ENCODE results near the gene IL21R. TPM values are rescaled to one million over a fixed set of nuclear protein-coding genes. Genes with fewer than 3 reads are reported as not detected.
"Not testable (repeated sequence)": the region's sequence is repeated elsewhere in the genome, so short reads cannot be mapped to it uniquely, and the experiment has no call there.

The IL21R gene
- total RNA-seq, 4 donors from 2014 or later = 0.20 to 1.1 (median 0.27) TPM; not detected in 1

- WGBS, 2 donors (ENCODE audit: low coverage in 1 of 2) = 58 to 63% methylated on average over 4 to 12 of the region's 12 CpGs
- TF ChIP-seq EP300 (IDR thresholded peaks at IDR 0.05; ENCODE audit: low read depth) (no peak), POLR2AphosphoS5 (IDR thresholded peaks at IDR 0.05) (no peak)
- Histone ChIP-seq H3K4me1 (no peaks in the 10 kb centered on the region), H3K36me3 (peaks cover 0 to 2% (median 0%) of the 10 kb centered on the region in 4 donors), H3K4me3 (no peak overlapping the region), H3K9me3 (no peaks in the 10 kb centered on the region), H3K27me3 (peaks cover 3% of the 10 kb centered on the region), H3K27ac (no peak overlapping the region)
- in situ Hi-C loops (cut with MboI; ENCODE audit: low pct_ligation_motif_present in 1 of 4, low pct_unique_long_range_greater_than_20kb in 1 of 4, low sequenced_read_pairs in 3 of 4) = loop anchor here in 3 of 4 donors (10.0 kb wide), 2 partner anchors 281 to 291 kb away; no protein-coding TSS in a partner anchor
- intact Hi-C loops (cut with DNase I; ENCODE audit: low total_unique reads) = loop anchor here (5.0 kb wide), 1 partner anchor 278 kb away; no protein-coding TSS in a partner anchor
- DNase-seq = no peak
These were observed 53.7 kb downstream of the IL21R start for GRCh38 chr16:27455700-27456099.

- in situ Hi-C loops (cut with MboI; ENCODE audit: low pct_ligation_motif_present in 1 of 4, low pct_unique_long_range_greater_than_20kb in 1 of 4, low sequenced_read_pairs in 3 of 4) = loop anchor here in 3 of 4 donors (10.0 kb wide), 2 partner anchors 283 to 293 kb away; no protein-coding TSS in a partner anchor
- peaks cover 0 to 12% (median 6%) of the 10 kb centered on the region in 4 donors for H3K36me3 ChIP-seq
- not testable (repeated sequence) for H3K27ac ChIP-seq, H3K27me3 ChIP-seq, H3K4me3 ChIP-seq, DNase-seq, H3K4me1 ChIP-seq, H3K9me3 ChIP-seq
- 92 to 100% methylated on average over 3 to 17 of the region's 17 CpGs for WGBS, 2 donors (ENCODE audit: low coverage in 1 of 2)
- intact Hi-C loops (cut with DNase I; ENCODE audit: low total_unique reads) = loop anchor here (5.0 kb wide), 1 partner anchor 280 kb away; no protein-coding TSS in a partner anchor
These were observed 55.6 kb downstream of the IL21R start for GRCh38 chr16:27457605-27457900.

GRCh38 chr16:27458258-27458657 is 56.3 kb downstream of the IL21R start:
- TF ChIP-seq POLR2AphosphoS5 (IDR thresholded peaks at IDR 0.05) (no peak), EP300 (IDR thresholded peaks at IDR 0.05; ENCODE audit: low read depth) (no peak), POLR2A (IDR thresholded peaks at IDR 0.05) (no peak)
- TF ChIP-seq, protein P1, sequence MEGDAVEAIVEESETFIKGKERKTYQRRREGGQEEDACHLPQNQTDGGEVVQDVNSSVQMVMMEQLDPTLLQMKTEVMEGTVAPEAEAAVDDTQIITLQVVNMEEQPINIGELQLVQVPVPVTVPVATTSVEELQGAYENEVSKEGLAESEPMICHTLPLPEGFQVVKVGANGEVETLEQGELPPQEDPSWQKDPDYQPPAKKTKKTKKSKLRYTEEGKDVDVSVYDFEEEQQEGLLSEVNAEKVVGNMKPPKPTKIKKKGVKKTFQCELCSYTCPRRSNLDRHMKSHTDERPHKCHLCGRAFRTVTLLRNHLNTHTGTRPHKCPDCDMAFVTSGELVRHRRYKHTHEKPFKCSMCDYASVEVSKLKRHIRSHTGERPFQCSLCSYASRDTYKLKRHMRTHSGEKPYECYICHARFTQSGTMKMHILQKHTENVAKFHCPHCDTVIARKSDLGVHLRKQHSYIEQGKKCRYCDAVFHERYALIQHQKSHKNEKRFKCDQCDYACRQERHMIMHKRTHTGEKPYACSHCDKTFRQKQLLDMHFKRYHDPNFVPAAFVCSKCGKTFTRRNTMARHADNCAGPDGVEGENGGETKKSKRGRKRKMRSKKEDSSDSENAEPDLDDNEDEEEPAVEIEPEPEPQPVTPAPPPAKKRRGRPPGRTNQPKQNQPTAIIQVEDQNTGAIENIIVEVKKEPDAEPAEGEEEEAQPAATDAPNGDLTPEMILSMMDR (IDR thresholded peaks at IDR 0.05) = no peak
- no peak for DNase-seq
- no peaks in the 10 kb centered on the region for H3K27me3 ChIP-seq
- in situ Hi-C loops (cut with MboI; ENCODE audit: low pct_ligation_motif_present in 1 of 4, low pct_unique_long_range_greater_than_20kb in 1 of 4, low sequenced_read_pairs in 3 of 4) (loop anchor here in 3 of 4 donors (10.0 kb wide), 2 partner anchors 283 to 293 kb away; no protein-coding TSS in a partner anchor), intact Hi-C loops (cut with DNase I; ENCODE audit: low total_unique reads) (loop anchor here (5.0 kb wide), 1 partner anchor 281 kb away; no protein-coding TSS in a partner anchor)
- H3K27ac ChIP-seq = no peak overlapping the region
- no peak overlapping the region for H3K4me3 ChIP-seq
- no peaks in the 10 kb centered on the region for H3K9me3 ChIP-seq
- H3K4me1 ChIP-seq = no peaks in the 10 kb centered on the region
- 58 to 64% methylated on average over 5 of the region's 5 CpGs for WGBS, 2 donors (ENCODE audit: low coverage in 1 of 2)
- peaks cover 0 to 19% (median 9%) of the 10 kb centered on the region in 4 donors for H3K36me3 ChIP-seq

DNA sequence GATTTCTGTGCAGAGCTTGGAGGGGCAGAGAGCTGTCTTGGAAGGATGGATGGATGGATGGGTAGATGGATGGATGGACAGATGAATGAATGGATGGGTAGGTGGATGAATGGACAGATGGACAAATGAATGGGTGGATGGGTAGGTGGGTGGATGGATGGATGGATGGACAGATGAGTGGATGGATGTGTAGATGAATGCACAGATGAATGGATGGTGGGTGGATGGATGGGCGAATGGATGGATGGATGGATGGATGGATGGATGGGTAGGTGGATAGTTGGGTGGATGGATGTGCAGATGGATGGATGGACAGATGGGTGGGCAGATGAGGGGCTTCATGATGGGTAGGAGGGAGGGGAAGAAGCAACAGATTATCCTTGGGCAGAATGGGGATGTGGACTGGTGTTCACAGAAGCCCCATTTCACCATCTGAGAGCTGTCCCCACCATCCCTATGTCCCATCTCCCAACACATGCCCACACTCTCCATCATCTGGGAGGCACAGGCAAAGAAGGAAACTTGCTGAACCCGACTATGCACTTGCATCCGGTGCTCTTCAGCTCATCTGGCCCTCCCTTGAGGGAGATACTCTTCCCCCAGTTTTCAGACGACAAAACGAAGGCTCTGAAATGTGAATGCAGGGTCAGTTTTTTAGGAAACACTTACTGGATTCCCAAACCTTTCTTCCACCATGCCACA is 57.2 kb downstream of the IL21R start:
- H3K9me3 ChIP-seq = no peaks in the 10 kb centered on the region
- TF ChIP-seq, protein P1 (IDR thresholded peaks at IDR 0.05) = no peak
- TF ChIP-seq POLR2AphosphoS5 (IDR thresholded peaks at IDR 0.05) (no peak), EP300 (IDR thresholded peaks at IDR 0.05; ENCODE audit: low read depth) (no peak), POLR2A (IDR thresholded peaks at IDR 0.05) (no peak)
- H3K27ac ChIP-seq = no peak overlapping the region
- H3K4me1 ChIP-seq = no peaks in the 10 kb centered on the region
- WGBS, 2 donors (ENCODE audit: low coverage in 1 of 2) = 86 to 92% methylated on average over 2 to 5 of the region's 5 CpGs
- in situ Hi-C loops (cut with MboI; ENCODE audit: low pct_ligation_motif_present in 1 of 4, low pct_unique_long_range_greater_than_20kb in 1 of 4, low sequenced_read_pairs in 3 of 4) = loop anchor here in 3 of 4 donors (10.0 kb wide), 2 partner anchors 284 to 294 kb away; no protein-coding TSS in a partner anchor
- DNase-seq = no peak
- intact Hi-C loops (cut with DNase I; ENCODE audit: low total_unique reads) = loop anchor here (5.0 kb wide), 1 partner anchor 282 kb away; no protein-coding TSS in a partner anchor
- no peaks in the 10 kb centered on the region for H3K27me3 ChIP-seq
- H3K4me3 ChIP-seq = no peak overlapping the region
- H3K36me3 ChIP-seq = peaks cover 0 to 27% (median 13%) of the 10 kb centered on the region in 4 donors

DNA sequence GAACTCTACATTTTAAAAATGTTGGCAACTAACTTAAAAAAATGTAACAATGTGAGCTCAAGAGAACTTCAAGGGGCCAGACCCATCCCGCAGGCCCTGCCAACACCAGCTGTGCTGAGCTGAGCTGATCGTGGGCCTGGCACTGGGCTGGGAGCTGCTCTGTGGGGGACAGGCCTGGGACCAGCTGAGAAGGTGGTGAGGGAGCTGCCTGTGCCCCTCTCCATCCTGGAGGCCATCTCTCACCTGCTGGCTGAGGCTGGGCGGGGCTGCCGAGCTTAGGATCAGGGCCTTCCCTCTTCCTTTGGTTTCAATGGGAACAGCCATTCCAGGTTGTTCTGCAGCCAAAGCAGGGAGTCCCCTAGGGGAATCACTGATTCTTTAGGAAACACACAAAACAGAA is 58.2 kb downstream of the IL21R start:
- no peaks in the 10 kb centered on the region for H3K4me1 ChIP-seq
- DNase-seq = no peak
- peaks cover 0 to 36% (median 17%) of the 10 kb centered on the region in 4 donors for H3K36me3 ChIP-seq
- 67% methylated on average over 4 of the region's 4 CpGs; no CpG with 5 or more reads in 1 of the 2 donors for WGBS, 2 donors (ENCODE audit: low coverage in 1 of 2)
- no peak overlapping the region for H3K4me3 ChIP-seq
- TF ChIP-seq POLR2A (IDR thresholded peaks at IDR 0.05) (no peak), EP300 (IDR thresholded peaks at IDR 0.05; ENCODE audit: low read depth) (no peak)
- TF ChIP-seq, protein P1 (IDR thresholded peaks at IDR 0.05) = no peak
- H3K27ac ChIP-seq = no peak overlapping the region
- in situ Hi-C loops (cut with MboI; ENCODE audit: low pct_ligation_motif_present in 1 of 4, low pct_unique_long_range_greater_than_20kb in 1 of 4, low sequenced_read_pairs in 3 of 4) = no loop called here
- intact Hi-C loops (cut with DNase I; ENCODE audit: low total_unique reads) = no loop called here
- H3K9me3 ChIP-seq = no peaks in the 10 kb centered on the region
- H3K27me3 ChIP-seq = no peaks in the 10 kb centered on the region
